Activated B cell treated with CpG ODN at 0.5 μM for 24 hours (primary cell): Measurements from ENCODE around the gene CCDC78. TPM values are rescaled to one million over a fixed set of nuclear protein-coding genes. Genes with fewer than 3 reads are reported as not detected.

Experiments used
- ATAC-seq: fragments of 200-7000 bp; cut with Tn5 transposase; one replicate; pipeline ENCODE4 v1.10.0; 2021; ENCODE audit warnings: low read depth, mild to moderate bottlenecking, moderate library complexity
- CTCF ChIA-PET: fragments of 350-600 bp; sonication (Branson Sonifier 250); formaldehyde crosslinking; loops from one replicate; lab custom pipeline; 2021; ENCODE audit warnings: antibody characterized with exemption; lab: Charles Lee
- POLR2A ChIA-PET: fragments of 350-600 bp; sonication (Branson Sonifier 250); formaldehyde crosslinking; loops from one replicate; lab custom pipeline; 2021; ENCODE audit warnings: antibody characterized with exemption; lab: Charles Lee
- DNase-seq: peaks from one replicate; pipeline ENCODE4 v3.0.0; 2022
- H3K27ac Mint-ChIP-seq: one replicate; pipeline ENCODE4 v1.8.0; 2020; ENCODE audit warnings: mixed read lengths
- H3K27me3 Mint-ChIP-seq: one replicate; pipeline ENCODE4 v1.8.0; 2021; ENCODE audit warnings: mixed read lengths
- H3K36me3 Mint-ChIP-seq: one replicate; pipeline ENCODE4 v1.8.0; 2021; ENCODE audit warnings: low read depth, mixed read lengths
- H3K4me1 Mint-ChIP-seq: one replicate; pipeline ENCODE4 v1.8.0; 2021; ENCODE audit warnings: mixed read lengths
- H3K4me3 Mint-ChIP-seq: one replicate; pipeline ENCODE4 v1.8.0; 2020; ENCODE audit warnings: mild to moderate bottlenecking, mixed read lengths
- H3K9me3 Mint-ChIP-seq: one replicate; pipeline ENCODE4 v1.8.0; 2020; ENCODE audit warnings: mixed read lengths
- CTCF ChIP-seq: fragments of 200-600 bp; IDR thresholded peaks from one replicate; pipeline ENCODE4 v1.8.0; 2022; ENCODE audit warnings: antibody characterized with exemption, mild to moderate bottlenecking
- intact Hi-C: fragments of 100-400 bp; cut with micrococcal nuclease; formaldehyde crosslinking; loops from one replicate; pipeline ENCODE4 v1.15.1; 2024
- total RNA-seq: library from RNA; stranded (reverse); gene quantifications from 2 replicates; pipeline ENCODE4 v1.2.3, GENCODE V29; 2022

The CCDC78 gene
- total RNA-seq, 1 donor from 2014 or later = 4.8 TPM

- CTCF ChIA-PET = interaction anchor here (1.2 kb wide), 1 partner anchor 10 kb away, joined by 3 read pairs; the partner anchor contains the start of gene RHOT2
- Mint-ChIP-seq H3K27me3 (peaks cover 9% of the 10 kb centered on the region), H3K4me1 (peaks cover 32% of the 10 kb centered on the region), H3K27ac (no peak overlapping the region), H3K9me3 (no peaks in the 10 kb centered on the region), H3K4me3 (no peak overlapping the region), H3K36me3 (peaks cover 27% of the 10 kb centered on the region)
- intact Hi-C loops = loop anchor here (2.0 kb wide), 1 partner anchor 17 kb away; no protein-coding TSS in a partner anchor
- no peak for DNase-seq
- no peak for TF ChIP-seq CTCF
- no peak for ATAC-seq
- POLR2A ChIA-PET = no interaction called here
Measured at GRCh38 chr16:677316-678190, 48.7 kb downstream of the CCDC78 start.

GRCh38 chr16:676913-677312 is 49.3 kb downstream of the CCDC78 start:
- DNase-seq (no peak), ATAC-seq (no peak)
- H3K4me1 Mint-ChIP-seq = peaks cover 26% of the 10 kb centered on the region
- no peak overlapping the region for H3K4me3 Mint-ChIP-seq
- ChIA-PET CTCF (no interaction called here), POLR2A (interaction anchor here (1.1 to 2.4 kb wide), 2 partner anchors 9 to 13 kb away, joined by 4 to 12 read pairs; partner anchors contain the start of genes RHOT2 and WDR24)
- no peaks in the 10 kb centered on the region for H3K9me3 Mint-ChIP-seq
- peaks cover 25% of the 10 kb centered on the region for H3K36me3 Mint-ChIP-seq
- no peak overlapping the region for H3K27ac Mint-ChIP-seq
- no peak for TF ChIP-seq CTCF
- intact Hi-C loops = no loop called here
- H3K27me3 Mint-ChIP-seq = peaks cover 9% of the 10 kb centered on the region

- POLR2A ChIA-PET = interaction anchor here (0.6 to 2.4 kb wide), 4 partner anchors 9 to 130 kb away, joined by 3 to 12 read pairs (median 4); partner anchors contain the start of genes RHOT2 and WDR24
- peaks cover 9% of the 10 kb centered on the region for H3K27me3 Mint-ChIP-seq
- peaks cover 25% of the 10 kb centered on the region for H3K36me3 Mint-ChIP-seq
- no peaks in the 10 kb centered on the region for H3K9me3 Mint-ChIP-seq
- H3K4me3 Mint-ChIP-seq = no peak overlapping the region
- intact Hi-C loops = no loop called here
- ATAC-seq (no peak), DNase-seq (no peak)
- peaks cover 22% of the 10 kb centered on the region for H3K4me1 Mint-ChIP-seq
- CTCF ChIA-PET = no interaction called here
- TF ChIP-seq CTCF = no peak
- no peak overlapping the region for H3K27ac Mint-ChIP-seq
Measured at GRCh38 chr16:676565-676902, 49.7 kb downstream of the CCDC78 start.

- H3K4me3 Mint-ChIP-seq = no peak overlapping the region
- peaks cover 23% of the 10 kb centered on the region for H3K36me3 Mint-ChIP-seq
- intact Hi-C loops = no loop called here
- TF ChIP-seq CTCF = no peak
- CTCF ChIA-PET = no interaction called here
- POLR2A ChIA-PET = interaction anchor here (0.5 to 2.4 kb wide), 7 partner anchors 8 to 323 kb away, joined by 3 to 12 read pairs (median 4); partner anchors contain the start of genes AXIN1, RHOT2 and WDR24
- ATAC-seq (no peak), DNase-seq (no peak)
- peaks cover 17% of the 10 kb centered on the region for H3K4me1 Mint-ChIP-seq
- no peaks in the 10 kb centered on the region for H3K9me3 Mint-ChIP-seq
- H3K27ac Mint-ChIP-seq = no peak overlapping the region
- peaks cover 9% of the 10 kb centered on the region for H3K27me3 Mint-ChIP-seq
Measured at GRCh38 chr16:675884-676564, 50.2 kb downstream of the CCDC78 start.
